Neural progenitor cell (in vitro differentiated cells): ENCODE results near the gene NTRK3. TPM values are rescaled to one million over a fixed set of nuclear protein-coding genes. Genes with fewer than 3 reads are reported as not detected.

Experiments used
- DNase-seq: peaks from one replicate; pipeline ENCODE4 v3.0.0-alpha.2; 2016; ENCODE audit warnings: low spot score
- H2AFZ ChIP-seq: fragments of 200-600 bp; sonication (generic); replicated peaks from 2 replicates; pipeline ENCODE4 v1.6.1; 2016; ENCODE audit warnings: antibody characterized with exemption
- H3F3A ChIP-seq: fragments of 200-600 bp; sonication (generic); 2 replicates; pipeline ENCODE4 v1.6.1; 2016; ENCODE audit warnings: antibody characterized with exemption, low read depth
- H3K27ac ChIP-seq: fragments of 200-600 bp; sonication (generic); 2 replicates; pipeline ENCODE4 v1.5.1; 2016; ENCODE audit warnings: mild to moderate bottlenecking
- H3K27me3 ChIP-seq: fragments of 200-600 bp; sonication (generic); 2 replicates; pipeline ENCODE4 v1.6.1; 2016; ENCODE audit warnings: mild to moderate bottlenecking, moderate library complexity
- H3K36me3 ChIP-seq: fragments of 200-600 bp; sonication (generic); 2 replicates; pipeline ENCODE4 v1.5.1; 2016
- H3K4me1 ChIP-seq: fragments of 200-600 bp; sonication (generic); 2 replicates; pipeline ENCODE4 v1.6.1; 2016; ENCODE audit warnings: mixed run types
- H3K4me2 ChIP-seq: fragments of 200-600 bp; sonication (generic); 2 replicates; pipeline ENCODE4 v1.6.1; 2016
- H3K4me3 ChIP-seq: fragments of 200-600 bp; sonication (generic); 2 replicates; pipeline ENCODE4 v1.5.1; 2016
- H3K79me2 ChIP-seq: fragments of 200-600 bp; sonication (generic); 2 replicates; pipeline ENCODE4 v1.6.1; 2016; ENCODE audit warnings: low read depth
- H3K9ac ChIP-seq: fragments of 200-600 bp; sonication (generic); 2 replicates; pipeline ENCODE4 v1.6.1; 2016
- H3K9me3 ChIP-seq: fragments of 200-600 bp; sonication (generic); 2 replicates; pipeline ENCODE4 v1.5.1; 2016; ENCODE audit warnings: low read depth
- H4K20me1 ChIP-seq: fragments of 200-600 bp; sonication (generic); 2 replicates; pipeline ENCODE4 v1.6.1; 2016; ENCODE audit warnings: low read depth
- H3K27ac Mint-ChIP-seq: 3 replicates; pipeline ENCODE4 v1.8.0; 2021; ENCODE audit warnings: mixed read lengths
- H3K27me3 Mint-ChIP-seq: 2 replicates; pipeline ENCODE4 v1.8.0; 2022; ENCODE audit warnings: low read depth, mild to moderate bottlenecking, inconsistent platforms, moderate library complexity, mixed read lengths; ENCODE audit not compliant: insufficient read depth
- H3K36me3 Mint-ChIP-seq: 3 replicates; pipeline ENCODE4 v1.8.0; 2021; ENCODE audit warnings: mixed read lengths
- H3K4me1 Mint-ChIP-seq: 3 replicates; pipeline ENCODE4 v1.8.0; 2021; ENCODE audit warnings: mixed read lengths
- H3K4me3 Mint-ChIP-seq: 3 replicates; pipeline ENCODE4 v1.8.0; 2021; ENCODE audit warnings: mild to moderate bottlenecking, moderate library complexity, mixed read lengths
- H3K9me3 Mint-ChIP-seq: 3 replicates; pipeline ENCODE4 v1.8.0; 2020; ENCODE audit warnings: mixed read lengths
- EZH2 ChIP-seq: fragments of 200-600 bp; sonication (generic); IDR thresholded peaks from 2 replicates; pipeline ENCODE4 v1.6.1; 2017; ENCODE audit warnings: antibody characterized with exemption, mild to moderate bottlenecking, moderate library complexity
- EZH2phosphoT487 ChIP-seq: fragments of 200-600 bp; sonication (generic); IDR thresholded peaks from 2 replicates; pipeline ENCODE4 v1.6.1; 2017; ENCODE audit warnings: antibody characterized with exemption
- total RNA-seq: library from RNA; depleted of rRNA; stranded (reverse); fragments of >200 nt; gene quantifications from 2 replicates; pipeline ENCODE4 v1.2.3, GENCODE V29; 2015; ENCODE audit warnings: low replicate concordance
- TF ChIP-seq, protein P1 (sequence below): fragments of 200-600 bp; sonication (generic); IDR thresholded peaks from 2 replicates; pipeline ENCODE4 v1.5.1; 2017; ENCODE audit warnings: antibody characterized with exemption, mild to moderate bottlenecking

NTRK3 gene
- total RNA-seq, 1 donor from 2014 or later: 2.0 TPM

DNA sequence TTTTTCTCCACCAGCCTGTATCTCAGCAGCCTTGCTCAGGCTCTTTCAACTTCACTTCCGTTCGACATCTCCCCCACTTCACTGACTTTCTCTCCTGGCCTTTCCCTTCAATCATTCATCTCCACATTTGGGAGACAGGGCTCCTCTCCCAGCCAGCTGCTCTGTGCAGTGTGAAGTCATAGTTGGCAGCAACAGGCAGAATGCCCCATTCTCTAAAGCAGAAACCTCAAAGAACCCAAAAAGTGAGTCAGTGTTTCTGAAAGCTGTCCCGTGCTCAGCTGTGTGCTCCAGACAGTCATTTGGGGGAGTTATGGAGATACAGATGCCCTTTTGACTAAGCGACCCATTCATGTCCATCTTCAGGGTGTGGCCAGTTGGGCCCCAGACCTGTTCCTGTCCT, 54.3 kb downstream of the NTRK3 start:
- Histone ChIP-seq H3K9ac (no peak overlapping the region), H3K27me3 (no peaks in the 10 kb centered on the region)
- peaks cover 12% of the 10 kb centered on the region for H3K27me3 Mint-ChIP-seq

DNA sequence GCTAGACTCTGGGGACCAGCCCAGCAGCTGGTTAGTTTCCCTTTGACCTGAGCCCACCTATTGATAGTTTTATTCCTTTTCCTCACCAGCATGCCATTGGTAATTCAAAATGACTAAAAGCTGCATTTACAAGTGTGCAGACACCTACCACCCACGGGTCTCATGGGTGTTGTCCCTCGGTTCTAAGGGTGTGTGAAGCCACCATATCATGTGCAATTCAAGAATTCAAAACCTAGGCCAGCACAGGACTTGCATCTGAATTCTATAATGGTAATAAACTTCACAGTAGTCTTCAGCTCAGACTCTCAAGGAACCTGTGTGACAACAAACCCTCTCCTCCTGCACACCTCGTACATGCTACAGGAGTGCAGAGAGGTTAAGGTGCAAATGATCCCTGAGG, 55.3 kb downstream of the NTRK3 start:
- Histone ChIP-seq H3K9me3 (no peaks in the 10 kb centered on the region), H3K4me3 (no peak overlapping the region), H3K9ac (no peak overlapping the region), H4K20me1 (no peaks in the 10 kb centered on the region), H3K27ac (no peak overlapping the region), H3K36me3 (no peaks in the 10 kb centered on the region), H3K79me2 (no peaks in the 10 kb centered on the region), H3F3A (no peaks in the 10 kb centered on the region), H3K4me2 (no peak overlapping the region), H3K27me3 (no peaks in the 10 kb centered on the region), H2AFZ (no peak overlapping the region), H3K4me1 (no peaks in the 10 kb centered on the region)
- DNase-seq: no peak
- Mint-ChIP-seq H3K4me3 (no peak overlapping the region), H3K9me3 (peaks cover 3% of the 10 kb centered on the region), H3K27ac (no peak overlapping the region), H3K4me1 (peaks cover 5% of the 10 kb centered on the region), H3K36me3 (no peaks in the 10 kb centered on the region), H3K27me3 (peaks cover 12% of the 10 kb centered on the region)
- TF ChIP-seq EZH2phosphoT487 (no peak), EZH2 (no peak)
- TF ChIP-seq, protein P1, sequence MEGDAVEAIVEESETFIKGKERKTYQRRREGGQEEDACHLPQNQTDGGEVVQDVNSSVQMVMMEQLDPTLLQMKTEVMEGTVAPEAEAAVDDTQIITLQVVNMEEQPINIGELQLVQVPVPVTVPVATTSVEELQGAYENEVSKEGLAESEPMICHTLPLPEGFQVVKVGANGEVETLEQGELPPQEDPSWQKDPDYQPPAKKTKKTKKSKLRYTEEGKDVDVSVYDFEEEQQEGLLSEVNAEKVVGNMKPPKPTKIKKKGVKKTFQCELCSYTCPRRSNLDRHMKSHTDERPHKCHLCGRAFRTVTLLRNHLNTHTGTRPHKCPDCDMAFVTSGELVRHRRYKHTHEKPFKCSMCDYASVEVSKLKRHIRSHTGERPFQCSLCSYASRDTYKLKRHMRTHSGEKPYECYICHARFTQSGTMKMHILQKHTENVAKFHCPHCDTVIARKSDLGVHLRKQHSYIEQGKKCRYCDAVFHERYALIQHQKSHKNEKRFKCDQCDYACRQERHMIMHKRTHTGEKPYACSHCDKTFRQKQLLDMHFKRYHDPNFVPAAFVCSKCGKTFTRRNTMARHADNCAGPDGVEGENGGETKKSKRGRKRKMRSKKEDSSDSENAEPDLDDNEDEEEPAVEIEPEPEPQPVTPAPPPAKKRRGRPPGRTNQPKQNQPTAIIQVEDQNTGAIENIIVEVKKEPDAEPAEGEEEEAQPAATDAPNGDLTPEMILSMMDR: no peak

More for the DNA sequence above, 54.3 kb downstream of the NTRK3 start:
- no peak for DNase-seq
- Histone ChIP-seq H2AFZ (no peak overlapping the region), H3K79me2 (no peaks in the 10 kb centered on the region), H3K36me3 (no peaks in the 10 kb centered on the region), H3K4me1 (no peaks in the 10 kb centered on the region), H3K4me2 (no peak overlapping the region), H3K4me3 (no peak overlapping the region), H3K9me3 (no peaks in the 10 kb centered on the region), H3F3A (no peaks in the 10 kb centered on the region), H4K20me1 (no peaks in the 10 kb centered on the region), H3K27ac (no peak overlapping the region)
- Mint-ChIP-seq H3K9me3 (peaks cover 3% of the 10 kb centered on the region), H3K4me1 (peaks cover 5% of the 10 kb centered on the region), H3K4me3 (no peak overlapping the region), H3K36me3 (no peaks in the 10 kb centered on the region), H3K27ac (no peak overlapping the region)
- TF ChIP-seq EZH2phosphoT487 (no peak), EZH2 (no peak)
- TF ChIP-seq, protein P1: no peak

DNA sequence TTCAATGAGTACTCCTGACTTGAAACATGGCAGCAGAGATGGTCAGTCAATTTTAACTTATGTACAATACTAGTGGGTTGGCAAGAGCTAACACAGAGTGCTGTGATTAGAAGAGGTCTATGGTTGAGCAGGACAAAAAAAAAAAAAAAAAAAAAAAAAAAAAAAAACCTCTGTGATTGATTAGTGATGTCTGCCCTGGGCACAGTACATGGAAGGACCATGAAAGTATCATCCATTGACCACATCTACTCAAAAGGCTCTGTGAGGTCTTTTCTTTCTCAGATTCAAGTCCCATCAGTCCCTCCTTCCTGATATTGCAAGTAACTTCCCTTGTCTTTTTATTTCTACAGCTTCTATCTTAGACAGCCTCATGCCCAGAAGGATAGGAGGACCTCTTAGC, 59.6 kb downstream of the NTRK3 start:
- Histone ChIP-seq H2AFZ (no peak overlapping the region), H3K4me1 (no peaks in the 10 kb centered on the region), H3K36me3 (no peaks in the 10 kb centered on the region), H3K4me2 (no peak overlapping the region), H3F3A (no peaks in the 10 kb centered on the region), H3K27me3 (no peaks in the 10 kb centered on the region), H4K20me1 (no peaks in the 10 kb centered on the region), H3K4me3 (no peak overlapping the region), H3K9me3 (no peaks in the 10 kb centered on the region), H3K79me2 (no peaks in the 10 kb centered on the region), H3K27ac (no peak overlapping the region), H3K9ac (no peak overlapping the region)
- Mint-ChIP-seq H3K9me3 (no peaks in the 10 kb centered on the region), H3K27me3 (peaks cover 10% of the 10 kb centered on the region), H3K4me1 (no peaks in the 10 kb centered on the region), H3K27ac (no peak overlapping the region), H3K4me3 (no peak overlapping the region), H3K36me3 (no peaks in the 10 kb centered on the region)
- no peak for DNase-seq
- TF ChIP-seq EZH2: no peak
- TF ChIP-seq, protein P1: no peak
- no peak for TF ChIP-seq EZH2phosphoT487
